Right lobe of liver (tissue), 4 donors: ENCODE measurements around the gene RAB6D.

ENCODE experiments used
- CTCF ChIP-seq, 4 donors: fragments of 200-600 bp in 3 of 4; fragments of 450-650 bp in 1 of 4; IDR thresholded peaks; one replicate each; pipeline versions ENCODE4 v1.5.1 to v1.8.0; 2016 to 2022; ENCODE audit warnings: antibody characterized with exemption in 4 of 4, mild to moderate bottlenecking in 2 of 4
- POLR2A ChIP-seq: fragments of 450-650 bp; IDR thresholded peaks from one replicate; pipeline ENCODE4 v1.6.1; 2017; ENCODE audit warnings: antibody characterized with exemption, mild to moderate bottlenecking
- donor health status: DM: no; HTN: no; CAD: no.
- donor health status: DM: no; HTN: no; CAD: no.
- donor health status: DM: no; HTN: yes; CAD: no.

GRCh38 chr2:131349021-131349420 is 14.9 kb downstream of the RAB6D start:
- no peak for TF ChIP-seq POLR2A
- TF ChIP-seq CTCF (IDR thresholded peaks at IDR 0.05) = no peak
